Stimulated activated CD8-positive, alpha-beta memory T cell treated with anti-CD3 and anti-CD28 coated beads, Interleukin-15, amount 100 ng/mL, for 48 hours (primary cell): ENCODE measurements around the gene TTC12.

ENCODE experiments used
- DNase-seq, 2 donors: peaks; one replicate each; pipeline ENCODE4 v3.0.0-alpha.2; 2020; ENCODE audit warnings: low read depth in 2 of 2

TTC12 gene

GRCh38 chr11:113331441-113331840 is 17.1 kb downstream of the TTC12 start:
- DNase-seq, result no peak

GRCh38 chr11:113332023-113332422 is 17.6 kb downstream of the TTC12 start:
- DNase-seq, result no peak

GRCh38 chr11:113332638-113333329 is 18.4 kb downstream of the TTC12 start:
- DNase-seq, result no peak

GRCh38 chr11:113334183-113334582 is 19.8 kb downstream of the TTC12 start:
- DNase-seq, result no peak

- DNase-seq, result no peak
Measured at GRCh38 chr11:113338730-113339129, 24.3 kb downstream of the TTC12 start.

GRCh38 chr11:113339929-113340589 is 25.7 kb downstream of the TTC12 start:
- no peak for DNase-seq

GRCh38 chr11:113341388-113342165 is 27.2 kb downstream of the TTC12 start:
- no peak for DNase-seq

GRCh38 chr11:113345978-113346377 is 31.6 kb downstream of the TTC12 start:
- DNase-seq, result no peak

- DNase-seq, result no peak
Measured at GRCh38 chr11:113349528-113349927, 35.1 kb downstream of the TTC12 start.

GRCh38 chr11:113350336-113351067 is 36.1 kb downstream of the TTC12 start:
- DNase-seq, result no peak

- DNase-seq, result no peak
Measured at GRCh38 chr11:113351068-113351450, 36.7 kb downstream of the TTC12 start.

GRCh38 chr11:113351480-113351879 is 37.1 kb downstream of the TTC12 start:
- DNase-seq, result no peak

GRCh38 chr11:113356203-113356602 is 41.8 kb downstream of the TTC12 start:
- no peak for DNase-seq

- no peak for DNase-seq
Measured at GRCh38 chr11:113363406-113363805, 49.0 kb downstream of the TTC12 start.

- no peak for DNase-seq
Measured at GRCh38 chr11:113363996-113364641, 49.7 kb downstream of the TTC12 start.

GRCh38 chr11:113365895-113366294 is 51.5 kb downstream of the TTC12 start:
- no peak for DNase-seq

- no peak for DNase-seq
Measured at GRCh38 chr11:113369411-113369810, 55.0 kb downstream of the TTC12 start.

GRCh38 chr11:113370634-113371033 is 56.3 kb downstream of the TTC12 start:
- DNase-seq, result no peak

GRCh38 chr11:113372309-113372708 is 57.9 kb downstream of the TTC12 start:
- no peak for DNase-seq

GRCh38 chr11:113373306-113373705 is 58.9 kb downstream of the TTC12 start:
- DNase-seq, result no peak

GRCh38 chr11:113373981-113374560 is 59.7 kb downstream of the TTC12 start:
- no peak for DNase-seq
